CD4-positive, alpha-beta T cell treated with Interleukin-6 at 100 ng/mL for 8 hours (primary cell): Measurements from ENCODE around the gene EOGT.

ENCODE experiments used
- DNase-seq: peaks from one replicate; pipeline ENCODE4 v3.0.0-alpha.2; 2020; ENCODE audit warnings: mixed read lengths, low spot score

EOGT gene

DNA sequence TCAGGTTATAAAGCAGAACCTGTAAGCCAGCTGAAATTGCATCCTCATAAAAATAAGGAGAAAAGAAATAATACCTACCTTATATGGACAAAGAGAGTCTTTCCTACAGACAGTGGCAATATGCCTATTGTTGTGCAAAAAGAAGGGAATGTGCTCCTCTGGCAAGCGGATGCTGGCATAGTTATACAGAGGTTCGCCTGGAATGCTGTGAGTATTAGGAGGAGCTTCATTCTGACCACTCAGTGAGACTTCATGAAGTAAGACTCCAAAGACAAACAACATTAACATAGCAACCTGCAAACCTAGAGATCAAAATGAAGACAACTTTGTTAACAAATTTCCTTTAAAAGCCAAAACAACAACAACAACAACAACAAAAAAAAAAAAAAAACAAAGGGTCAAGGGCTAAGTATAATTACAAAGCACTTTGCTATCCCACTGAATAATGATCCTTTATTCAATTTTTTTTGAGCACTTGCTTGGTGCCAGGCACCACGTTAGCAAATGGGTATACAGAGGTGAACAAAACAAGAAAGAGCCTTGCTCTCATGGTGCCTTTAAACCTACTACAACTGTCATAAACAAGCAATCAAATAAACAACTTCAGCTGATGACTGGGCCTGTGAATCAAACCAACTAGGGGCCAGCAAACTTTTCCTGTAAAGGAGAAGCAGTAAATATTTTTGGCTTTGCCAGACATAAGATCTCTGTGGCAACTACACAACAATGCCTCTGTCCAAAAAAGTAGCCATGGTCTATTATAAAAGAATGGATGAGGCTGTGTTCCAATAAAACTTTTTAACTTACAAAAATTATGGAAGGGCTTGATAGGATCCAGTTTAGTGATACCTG is 3.7 kb downstream of the EOGT start:
- DNase-seq, result no peak

- DNase-seq, result no peak
Observed at GRCh38 chr3:69008980-69009379, 4.5 kb downstream of the EOGT start.

GRCh38 chr3:69005791-69006482 is 7.5 kb downstream of the EOGT start:
- DNase-seq, result no peak

- no peak for DNase-seq
Observed at GRCh38 chr3:69005071-69005790, 8.3 kb downstream of the EOGT start.

- no peak for DNase-seq
Observed at GRCh38 chr3:69004138-69004537, 9.3 kb downstream of the EOGT start.

DNA sequence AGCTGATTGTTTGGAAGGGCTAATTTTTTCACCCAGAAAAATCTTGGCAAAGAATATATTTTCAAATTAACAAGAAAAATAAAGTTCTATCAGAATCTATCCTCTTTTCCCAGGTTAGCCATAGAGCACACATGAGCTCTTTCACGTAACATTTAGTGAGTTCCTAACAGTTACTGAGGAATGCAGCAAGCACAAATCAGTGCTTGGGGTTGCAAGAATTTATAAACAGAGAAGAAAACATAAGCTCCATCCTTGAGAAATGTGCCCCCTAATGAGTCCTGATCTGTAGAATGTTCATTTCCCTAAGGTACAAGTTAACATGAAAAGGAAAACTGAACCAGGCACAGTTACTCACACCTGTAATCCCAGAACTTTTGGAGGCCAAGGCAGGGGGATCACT is 13.9 kb downstream of the EOGT start:
- no peak for DNase-seq

- no peak for DNase-seq
Observed at GRCh38 chr3:68999158-68999557, 14.3 kb downstream of the EOGT start.

DNA sequence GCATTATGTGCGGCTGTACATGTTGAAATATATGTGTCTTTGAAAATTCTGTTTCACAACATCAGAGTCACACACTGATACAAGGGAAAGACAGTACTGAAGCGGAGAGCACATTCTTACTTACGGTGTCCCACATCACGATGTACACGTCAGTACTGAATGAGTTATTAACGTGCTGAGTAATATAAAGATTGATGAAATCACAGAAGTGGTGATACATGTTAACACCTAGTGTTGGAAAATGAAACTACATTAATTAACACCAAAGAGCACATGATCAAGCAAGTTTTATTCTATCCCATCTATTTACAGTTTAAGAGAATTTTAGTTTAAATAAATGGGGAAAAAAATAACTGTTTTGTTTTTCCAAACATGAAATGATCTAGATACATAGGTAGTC is 15.6 kb downstream of the EOGT start:
- DNase-seq, result no peak

- no peak for DNase-seq
Observed at GRCh38 chr3:68996356-68996995, 17.0 kb downstream of the EOGT start.

- no peak for DNase-seq
Observed at GRCh38 chr3:68988740-68989139, 24.7 kb downstream of the EOGT start.

DNA sequence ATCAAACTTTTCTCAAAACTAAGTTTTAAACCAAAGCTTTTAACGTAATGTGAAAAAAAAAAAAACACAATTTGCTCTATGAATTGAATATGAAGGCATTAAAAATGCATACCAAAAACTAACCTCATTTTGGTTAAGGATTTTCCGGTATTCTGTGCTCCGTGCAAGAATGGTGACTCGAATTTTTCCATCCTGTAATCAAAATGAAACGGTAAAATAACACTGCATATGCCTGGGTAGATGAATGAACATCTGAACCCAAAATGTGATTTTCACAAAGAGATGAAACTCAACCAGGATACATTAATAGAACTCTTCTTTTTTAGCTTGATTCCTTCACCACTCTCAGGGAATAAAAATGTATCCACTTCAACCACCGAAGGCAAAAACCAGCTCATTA is 26.2 kb downstream of the EOGT start:
- no peak for DNase-seq

- DNase-seq, result no peak
Observed at GRCh38 chr3:68986496-68987208, 26.8 kb downstream of the EOGT start.

DNA sequence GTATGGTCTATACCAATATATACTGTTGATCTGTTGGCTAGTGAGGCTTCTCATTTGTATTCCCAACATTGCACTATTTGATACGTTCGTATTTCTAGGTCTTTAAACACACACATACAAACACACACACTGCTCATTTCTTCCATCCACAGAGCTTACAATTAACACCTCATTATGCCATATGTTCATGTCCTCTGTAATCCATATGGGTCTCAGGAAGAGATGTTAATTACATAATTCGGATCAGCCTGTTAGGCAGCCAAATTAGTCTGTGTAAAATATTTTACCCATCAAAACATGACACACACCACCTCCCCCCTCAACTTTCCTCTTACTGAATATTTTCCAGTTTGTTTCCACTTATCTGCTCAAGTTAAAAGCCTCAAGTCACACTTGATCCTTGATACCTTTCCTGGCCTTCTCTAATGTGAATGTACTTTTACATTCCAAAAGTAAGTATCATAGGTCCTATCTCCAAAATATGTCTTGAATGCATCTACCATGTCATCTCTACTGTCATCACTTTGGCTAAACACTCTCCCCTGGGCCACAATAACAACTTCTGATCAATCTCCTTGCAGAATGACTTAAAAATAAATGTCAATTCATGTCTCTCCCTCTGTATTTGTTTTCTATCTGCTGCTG is 28.2 kb downstream of the EOGT start:
- no peak for DNase-seq

DNA sequence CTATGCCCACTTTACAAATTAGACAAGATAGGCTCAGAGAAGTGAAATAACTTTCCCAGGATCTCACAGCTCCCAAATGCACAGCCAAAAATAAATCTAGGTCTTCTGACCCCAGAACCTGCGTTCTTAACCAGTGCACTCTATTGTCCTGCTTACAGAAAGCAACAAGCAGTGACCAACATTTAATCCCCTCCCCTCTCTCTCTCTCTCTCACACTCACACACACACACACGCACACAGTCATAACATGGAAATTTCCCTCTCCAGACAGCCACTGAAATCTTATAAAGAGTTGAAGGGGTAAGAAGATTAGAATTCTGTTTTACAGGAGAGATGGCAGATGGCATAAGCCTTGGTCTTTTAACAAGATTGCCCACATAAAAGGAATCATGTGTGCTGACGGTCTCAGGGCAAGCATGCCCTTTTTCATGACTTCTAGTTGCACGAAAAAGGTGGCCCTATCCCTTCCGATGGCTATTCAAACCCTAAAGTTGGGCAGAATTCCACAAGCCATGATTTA is 29.4 kb downstream of the EOGT start:
- DNase-seq, result no peak

DNA sequence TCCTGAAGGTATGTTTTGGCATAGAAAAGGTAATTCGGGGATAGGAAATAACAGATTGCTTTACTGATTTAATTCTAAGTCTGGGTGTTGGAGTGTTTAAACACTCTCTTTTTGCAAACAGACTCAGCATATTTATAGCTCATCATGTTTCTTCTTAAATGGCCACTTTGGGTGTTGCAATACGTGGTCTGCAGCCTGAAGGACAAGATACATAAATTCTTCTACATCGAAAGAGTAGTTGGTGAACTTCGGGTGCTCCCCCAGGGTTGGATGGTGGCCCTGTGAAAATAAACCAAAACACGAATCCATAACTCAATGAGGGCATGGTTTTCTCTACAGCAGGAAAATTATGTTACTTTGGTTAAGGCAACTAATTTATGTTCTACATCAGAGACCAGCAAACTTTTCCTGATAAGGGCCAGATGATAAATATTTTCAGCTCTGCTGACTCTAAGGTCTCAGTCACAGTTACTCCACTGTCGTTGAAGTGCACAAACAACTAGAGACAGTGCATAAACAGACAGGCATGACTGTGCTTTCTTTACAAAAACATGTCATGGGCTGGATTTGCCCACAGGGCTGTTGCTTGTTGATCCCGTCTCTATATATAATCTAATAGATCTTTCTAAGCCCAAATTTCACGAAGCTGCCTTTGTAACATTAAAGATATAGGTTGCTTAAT is 35.9 kb downstream of the EOGT start:
- DNase-seq, result no peak

- DNase-seq, result no peak
Observed at GRCh38 chr3:68974711-68975110, 38.8 kb downstream of the EOGT start.

DNA sequence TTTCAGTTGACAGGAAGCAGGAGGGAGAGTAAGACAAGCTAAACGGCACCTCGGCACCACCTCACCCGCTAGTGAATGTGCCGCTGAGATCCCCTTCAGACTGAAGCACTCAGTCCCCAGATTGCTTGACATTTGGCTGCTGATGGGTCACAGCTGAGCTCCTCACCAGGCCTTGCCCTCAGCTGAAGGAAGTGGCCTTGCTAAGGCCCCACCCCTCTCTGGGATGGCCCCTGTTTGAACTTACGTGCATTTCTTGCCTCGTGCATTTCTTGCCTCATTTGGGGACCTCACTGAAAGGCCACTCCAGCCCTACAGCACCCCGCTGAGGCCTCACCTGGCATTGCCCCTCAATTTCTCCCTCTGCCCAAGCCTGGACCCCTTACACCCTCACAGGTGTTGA is 39.8 kb downstream of the EOGT start:
- DNase-seq, result no peak

DNA sequence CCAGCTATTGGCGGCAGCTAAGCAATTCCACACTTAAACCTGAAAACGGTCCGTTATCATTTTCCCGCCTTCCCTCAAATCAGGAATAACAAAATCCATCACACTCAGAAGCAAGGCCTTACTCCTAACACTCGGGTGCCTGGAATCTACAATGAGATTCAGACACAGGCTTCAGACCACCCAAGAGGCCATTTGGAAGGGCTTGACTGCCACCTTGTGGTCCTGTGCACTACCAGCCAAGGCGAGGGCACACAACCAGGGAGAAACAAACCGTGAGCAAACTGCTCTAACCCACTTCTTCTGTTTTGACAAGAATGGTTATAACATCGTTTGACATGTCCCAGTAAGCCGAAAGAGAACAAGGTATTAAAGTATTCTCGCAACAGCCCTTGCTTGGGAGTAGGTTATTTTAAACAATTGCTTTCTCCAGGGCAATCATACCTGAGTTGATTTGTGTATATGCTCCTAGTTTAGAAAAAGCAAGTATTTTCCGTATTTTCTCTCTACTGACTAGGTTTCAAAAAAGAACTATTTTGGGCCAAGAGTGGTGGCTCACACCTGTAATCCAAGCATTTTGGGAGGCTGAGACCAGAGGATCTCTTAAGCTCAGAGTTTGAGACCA is 41.0 kb downstream of the EOGT start:
- DNase-seq, result no peak

- DNase-seq, result no peak
Observed at GRCh38 chr3:68964694-68965093, 48.8 kb downstream of the EOGT start.

DNA sequence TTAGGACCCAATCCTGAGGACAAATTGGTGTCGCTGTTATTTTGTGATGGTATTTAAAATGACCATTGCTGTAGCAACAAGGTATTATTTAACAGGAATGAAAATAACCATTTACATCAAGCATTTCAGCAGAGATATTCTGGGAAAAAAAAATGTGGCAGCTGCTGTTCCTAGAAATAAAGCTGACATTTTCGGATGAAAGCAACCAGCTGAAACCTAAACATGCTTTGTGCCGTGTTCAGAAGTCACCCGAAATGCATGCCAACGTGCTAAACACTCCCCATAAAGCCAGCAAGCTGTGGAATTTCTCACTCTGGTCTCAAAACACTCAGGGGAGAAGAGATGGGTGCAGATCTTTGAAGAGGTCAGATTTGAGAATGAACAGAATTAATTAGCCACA is 49.6 kb downstream of the EOGT start:
- no peak for DNase-seq
